ENCODE results near the gene HLA-DOB.

DNA sequence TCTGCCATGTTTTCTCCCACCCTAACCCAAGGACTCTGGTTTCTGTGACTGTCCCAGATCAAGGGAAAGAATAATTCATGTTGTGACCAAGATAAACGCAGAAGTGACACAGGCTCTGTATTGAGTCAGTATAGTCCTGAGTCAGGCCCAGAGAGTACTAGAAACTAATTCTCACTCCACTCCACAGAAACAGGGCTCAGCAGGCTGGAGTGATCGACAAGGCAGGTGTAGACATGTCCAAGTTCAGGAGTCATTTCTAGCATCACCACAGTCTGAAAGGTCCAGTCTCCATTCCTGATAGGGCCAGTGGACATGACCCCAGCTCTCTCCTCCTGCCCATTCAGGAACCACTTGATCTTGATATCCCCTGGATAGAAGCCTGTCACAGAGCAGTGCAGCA is 2.7 kb downstream of the HLA-DOB start:
- TF ChIP-seq POLR2AphosphoS5 (IDR thresholded peaks at IDR 0.05; ENCODE audit: low read depth, low read length) = no peak
- no peak for TF ChIP-seq POLR2A (IDR thresholded peaks at IDR 0.05; ENCODE audit: low read depth, low read length)

Measured in GM12892 (cell line).